Right lobe of liver (tissue), 6 donors: Measurements from ENCODE around the gene DNMT3A. TPM values are rescaled to one million over a fixed set of nuclear protein-coding genes. Genes with fewer than 3 reads are reported as not detected.

Experiments
- ATAC-seq, 4 donors: fragments of 200-7000 bp; cut with Tn5 transposase; one replicate each; pipeline ENCODE4 v1.9.1; 2020; ENCODE audit warnings: mild to moderate bottlenecking in 4 of 4, moderate library complexity in 4 of 4
- DNase-seq, 3 donors: peaks; one replicate each; pipeline ENCODE4 v3.0.0-alpha.2; 2020
- H3K27ac ChIP-seq, 3 donors: fragments of 200-600 bp; one replicate each; pipeline ENCODE4 v1.8.0; 2022
- H3K27me3 ChIP-seq, 2 donors: fragments of 200-600 bp; one replicate each; pipeline ENCODE4 v1.8.0; 2022
- H3K36me3 ChIP-seq, 4 donors: fragments of 200-600 bp; sonication (generic) in 1 of 4; one replicate each; pipeline versions ENCODE4 v1.5.1 to v1.8.0; 2017 to 2022; ENCODE audit warnings: control low read depth in 1 of 4
- H3K4me1 ChIP-seq, 4 donors: fragments of 200-600 bp; sonication (generic) in 1 of 4; one replicate each; pipeline versions ENCODE4 v1.5.1 to v1.8.0; 2017 to 2022; ENCODE audit warnings: control low read depth in 1 of 4
- H3K4me3 ChIP-seq, 3 donors: fragments of 200-600 bp; one replicate each; pipeline ENCODE4 v1.8.0; 2022
- H3K9me3 ChIP-seq, 4 donors: fragments of 200-600 bp; sonication (generic) in 1 of 4; one replicate each; pipeline versions ENCODE4 v1.5.1 to v1.8.0; 2017 to 2022; ENCODE audit warnings: control low read depth in 1 of 4
- POLR2A ChIP-seq: fragments of 450-650 bp; IDR thresholded peaks from one replicate; pipeline ENCODE4 v1.6.1; 2017; ENCODE audit warnings: antibody characterized with exemption, mild to moderate bottlenecking
- WGBS: methylation state at CpG from one replicate; pipeline ENCODE4 v1.1.6; 2018; ENCODE audit warnings: low coverage, low lambda C conversion rate; ENCODE audit not compliant: insufficient coverage; ENCODE audit errors: missing lambda C conversion rate; 5-methylcytosine and 5-hydroxymethylcytosine counted together
- intact Hi-C, 2 donors: fragments of 100-400 bp; cut with DNase I; formaldehyde crosslinking; loops; one replicate each; pipeline versions ENCODE4 v1.11.2 to v1.14.1; 2022
- total RNA-seq, 6 experiments: library from RNA; depleted of rRNA in 2 of 6; stranded (reverse); fragments of >200 nt in 2 of 6; fragmentation: NEBNext Ultra II Directional in 3 of 6; extraction: Animal tissue kit (Norgen Biotek cat#: 25700) in 3 of 6; gene quantifications; one replicate each; pipeline versions ENCODE4 v1.1.0 to v1.2.4, GENCODE V29; 2016 to 2023
- TF ChIP-seq, protein P1 (sequence below), 4 donors: fragments of 200-600 bp in 3 of 4; fragments of 450-650 bp in 1 of 4; IDR thresholded peaks; one replicate each; pipeline versions ENCODE4 v1.5.1 to v1.8.0; 2016 to 2022; ENCODE audit warnings: antibody characterized with exemption in 4 of 4, mild to moderate bottlenecking in 2 of 4
- donor health status: DM: no; HTN: yes; CAD: no.
- donor health status: DM: no; HTN: no; CAD: no.
- donor health status: DM: no; HTN: no; CAD: no.
- donor health status: DM: no; HTN: yes; CAD: no.
- donor health status: DM: no; HTN: yes; CAD: no.

DNMT3A gene
- total RNA-seq, 6 experiments from 2014 or later: 4.9 to 13.3 (median 9.3) TPM

DNA sequence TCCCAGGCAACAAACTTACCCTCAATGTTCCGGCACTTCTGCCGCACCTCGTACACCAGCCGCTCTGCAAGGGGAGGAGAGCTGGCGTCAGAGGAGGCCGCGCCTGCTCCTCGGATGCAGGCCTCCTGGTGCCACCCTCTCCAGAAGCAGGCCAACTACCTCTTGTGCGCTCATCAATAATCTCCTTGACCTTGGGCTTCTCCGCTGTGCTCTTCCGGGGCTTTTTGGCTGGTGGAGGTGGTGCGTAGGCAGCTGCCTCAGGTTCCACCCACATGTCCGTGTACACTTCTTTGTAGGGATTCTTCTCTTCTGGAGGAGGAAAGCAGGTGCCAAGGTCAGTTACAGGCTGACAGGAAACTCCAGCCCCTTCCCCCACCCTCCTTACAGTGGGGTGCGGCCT, 95.7 kb downstream of the DNMT3A start:
- Histone ChIP-seq H3K36me3 (peaks cover 0 to 66% (median 14%) of the 10 kb centered on the region in 4 donors), H3K27me3 (no peaks in the 10 kb centered on the region), H3K4me1 (no peaks in the 10 kb centered on the region), H3K4me3 (no peak overlapping the region), H3K9me3 (no peaks in the 10 kb centered on the region), H3K27ac (no peak overlapping the region)
- intact Hi-C loops: no loop called here
- no peak for TF ChIP-seq POLR2A
- TF ChIP-seq, protein P1, sequence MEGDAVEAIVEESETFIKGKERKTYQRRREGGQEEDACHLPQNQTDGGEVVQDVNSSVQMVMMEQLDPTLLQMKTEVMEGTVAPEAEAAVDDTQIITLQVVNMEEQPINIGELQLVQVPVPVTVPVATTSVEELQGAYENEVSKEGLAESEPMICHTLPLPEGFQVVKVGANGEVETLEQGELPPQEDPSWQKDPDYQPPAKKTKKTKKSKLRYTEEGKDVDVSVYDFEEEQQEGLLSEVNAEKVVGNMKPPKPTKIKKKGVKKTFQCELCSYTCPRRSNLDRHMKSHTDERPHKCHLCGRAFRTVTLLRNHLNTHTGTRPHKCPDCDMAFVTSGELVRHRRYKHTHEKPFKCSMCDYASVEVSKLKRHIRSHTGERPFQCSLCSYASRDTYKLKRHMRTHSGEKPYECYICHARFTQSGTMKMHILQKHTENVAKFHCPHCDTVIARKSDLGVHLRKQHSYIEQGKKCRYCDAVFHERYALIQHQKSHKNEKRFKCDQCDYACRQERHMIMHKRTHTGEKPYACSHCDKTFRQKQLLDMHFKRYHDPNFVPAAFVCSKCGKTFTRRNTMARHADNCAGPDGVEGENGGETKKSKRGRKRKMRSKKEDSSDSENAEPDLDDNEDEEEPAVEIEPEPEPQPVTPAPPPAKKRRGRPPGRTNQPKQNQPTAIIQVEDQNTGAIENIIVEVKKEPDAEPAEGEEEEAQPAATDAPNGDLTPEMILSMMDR (IDR thresholded peaks at IDR 0.05): no peak
- ATAC-seq: no peak
- WGBS: 100% methylated on average over 2 of the region's 14 CpGs
- DNase-seq: no peak

DNA sequence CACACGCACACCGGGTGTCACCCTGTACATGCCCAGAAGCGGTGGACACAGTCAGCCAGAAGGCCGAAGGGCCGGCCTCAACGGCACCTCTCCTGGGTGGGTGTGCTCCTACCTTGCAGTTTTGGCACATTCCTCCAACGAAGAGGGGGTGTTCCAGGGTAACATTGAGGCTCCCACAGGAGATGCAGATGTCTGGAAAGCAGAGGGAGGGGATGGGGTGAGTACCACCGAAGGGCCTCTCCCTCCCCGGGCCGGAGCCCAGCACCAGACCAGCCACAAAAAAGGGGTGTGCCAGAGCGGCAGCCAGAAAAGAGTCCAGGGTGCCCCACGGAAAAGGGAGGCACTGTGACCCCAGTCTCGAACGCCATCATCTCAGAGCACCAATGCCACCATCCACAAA, 96.6 kb downstream of the DNMT3A start:
- H3K36me3 ChIP-seq: peaks cover 0 to 74% (median 19%) of the 10 kb centered on the region in 4 donors
- H3K9me3 ChIP-seq: no peaks in the 10 kb centered on the region
- no peaks in the 10 kb centered on the region for H3K4me1 ChIP-seq
- intact Hi-C loops: no loop called here
- TF ChIP-seq POLR2A: no peak
- TF ChIP-seq, protein P1 (IDR thresholded peaks at IDR 0.05): no peak
- no peak for DNase-seq
- WGBS: 97% methylated on average over 6 of the region's 14 CpGs
- no peak overlapping the region for H3K4me3 ChIP-seq
- H3K27ac ChIP-seq: no peak overlapping the region
- no peak for ATAC-seq
- H3K27me3 ChIP-seq: no peaks in the 10 kb centered on the region

DNA sequence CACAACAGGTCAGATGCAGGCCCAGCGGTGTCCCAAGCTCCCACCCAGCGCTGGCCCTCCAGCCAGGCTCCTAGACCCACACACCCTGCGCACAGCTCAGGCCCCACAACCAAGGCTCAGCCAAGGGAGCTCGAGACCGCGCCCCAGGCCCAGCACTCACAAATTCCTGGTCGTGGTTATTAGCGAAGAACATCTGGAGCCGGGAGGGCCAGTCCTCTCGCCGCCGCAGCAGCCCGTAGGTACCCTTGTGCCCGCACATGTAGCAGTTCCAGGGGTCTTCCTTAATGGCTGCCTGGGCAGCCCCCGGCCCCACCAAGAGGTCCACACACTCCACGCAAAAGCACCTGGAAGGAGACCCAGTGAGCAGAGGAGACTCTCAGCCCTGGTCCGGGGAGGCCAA, 97.7 kb downstream of the DNMT3A start:
- no CpG with 5 or more reads among the region's 17 CpGs for WGBS
- Histone ChIP-seq H3K4me1 (no peaks in the 10 kb centered on the region), H3K4me3 (no peak overlapping the region), H3K9me3 (no peaks in the 10 kb centered on the region), H3K36me3 (peaks cover 0 to 84% (median 24%) of the 10 kb centered on the region in 4 donors), H3K27ac (no peak overlapping the region), H3K27me3 (no peaks in the 10 kb centered on the region)
- DNase-seq (no peak), ATAC-seq (no peak)
- TF ChIP-seq POLR2A: no peak
- TF ChIP-seq, protein P1 (IDR thresholded peaks at IDR 0.05): no peak
- intact Hi-C loops: no loop called here

DNA sequence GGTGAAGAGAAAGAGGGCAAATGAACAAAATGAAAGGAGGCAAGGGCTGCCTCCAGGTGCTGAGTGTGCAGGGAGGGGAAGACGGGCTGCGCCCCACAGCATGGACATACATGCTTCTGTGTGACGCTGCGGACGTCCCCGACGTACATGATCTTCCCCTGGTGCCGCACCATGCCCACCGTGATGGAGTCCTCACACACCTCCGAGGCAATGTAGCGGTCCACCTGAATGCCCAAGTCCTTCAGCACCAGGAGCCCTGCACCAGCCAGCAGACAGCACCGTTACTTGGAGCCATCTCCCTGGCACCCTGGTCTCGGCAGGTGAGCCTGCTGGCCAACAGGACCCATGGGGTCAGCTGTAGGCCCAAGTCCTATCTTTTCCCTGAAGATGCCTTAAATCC, 100.3 kb downstream of the DNMT3A start:
- TF ChIP-seq POLR2A: no peak
- TF ChIP-seq, protein P1 (IDR thresholded peaks at IDR 0.05): no peak
- no peak overlapping the region for H3K4me3 ChIP-seq
- DNase-seq (no peak), ATAC-seq (no peak)
- peaks cover 0 to 92% (median 21%) of the 10 kb centered on the region in 4 donors for H3K36me3 ChIP-seq
- no peaks in the 10 kb centered on the region for H3K27me3 ChIP-seq
- no CpG with 5 or more reads among the region's 13 CpGs for WGBS
- no peak overlapping the region for H3K27ac ChIP-seq
- H3K4me1 ChIP-seq: no peaks in the 10 kb centered on the region
- intact Hi-C loops: no loop called here
- H3K9me3 ChIP-seq: no peaks in the 10 kb centered on the region

DNA sequence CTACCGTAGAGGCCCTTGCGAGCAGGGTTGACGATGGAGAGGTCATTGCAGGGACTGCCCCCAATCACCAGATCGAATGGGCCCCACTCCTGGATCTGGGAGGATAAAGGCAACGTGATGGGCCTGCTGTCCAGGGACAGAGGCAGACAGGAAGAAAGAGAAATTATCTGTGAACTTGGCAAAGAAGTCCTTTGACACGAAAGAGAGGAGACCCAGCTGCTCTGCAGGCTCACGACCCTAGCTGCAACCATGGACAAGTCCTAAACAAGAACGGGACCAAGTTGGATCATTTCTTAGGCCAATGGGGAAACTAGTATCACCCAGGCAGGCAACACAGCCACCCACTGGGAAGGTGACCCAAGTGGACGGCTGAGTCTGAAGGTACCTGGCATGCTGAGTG, 101.1 kb downstream of the DNMT3A start:
- no peak for TF ChIP-seq POLR2A
- TF ChIP-seq, protein P1 (IDR thresholded peaks at IDR 0.05): no peak
- 91% methylated on average over 7 of the region's 9 CpGs for WGBS
- no peaks in the 10 kb centered on the region for H3K27me3 ChIP-seq
- peaks cover 0 to 89% (median 14%) of the 10 kb centered on the region in 4 donors for H3K36me3 ChIP-seq
- H3K4me3 ChIP-seq: no peak overlapping the region
- intact Hi-C loops: no loop called here
- DNase-seq (no peak), ATAC-seq (no peak)
- no peaks in the 10 kb centered on the region for H3K9me3 ChIP-seq
- no peak overlapping the region for H3K27ac ChIP-seq
- no peaks in the 10 kb centered on the region for H3K4me1 ChIP-seq
